ELR (cell line): ENCODE results near the gene CCDC92B.

Experiments
- DNase-seq: peaks from one replicate; pipeline ENCODE4 v3.0.0-alpha.2; 2015; ENCODE audit warnings: low read depth

CCDC92B gene

DNA sequence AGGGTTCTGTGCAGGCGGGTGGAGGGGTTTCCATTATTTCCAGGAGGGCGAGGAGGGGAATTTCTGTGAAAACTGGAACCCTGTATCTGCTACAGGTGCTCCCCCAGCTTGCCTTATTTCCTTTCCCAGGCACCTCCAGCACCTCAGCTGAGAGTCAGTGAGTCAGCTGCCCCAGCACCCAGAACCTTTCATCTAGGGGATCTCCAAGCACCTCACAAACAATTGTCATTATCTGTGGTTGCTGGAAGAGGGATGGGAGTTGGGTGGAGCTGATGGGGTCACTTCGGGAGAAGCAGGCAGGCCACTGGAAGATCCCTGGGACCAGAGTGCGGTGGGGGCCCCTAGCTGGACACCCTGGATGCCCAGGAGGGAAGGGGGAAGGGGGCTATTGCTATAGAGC is 27.8 kb downstream of the CCDC92B start:
- DNase-seq: no peak

DNA sequence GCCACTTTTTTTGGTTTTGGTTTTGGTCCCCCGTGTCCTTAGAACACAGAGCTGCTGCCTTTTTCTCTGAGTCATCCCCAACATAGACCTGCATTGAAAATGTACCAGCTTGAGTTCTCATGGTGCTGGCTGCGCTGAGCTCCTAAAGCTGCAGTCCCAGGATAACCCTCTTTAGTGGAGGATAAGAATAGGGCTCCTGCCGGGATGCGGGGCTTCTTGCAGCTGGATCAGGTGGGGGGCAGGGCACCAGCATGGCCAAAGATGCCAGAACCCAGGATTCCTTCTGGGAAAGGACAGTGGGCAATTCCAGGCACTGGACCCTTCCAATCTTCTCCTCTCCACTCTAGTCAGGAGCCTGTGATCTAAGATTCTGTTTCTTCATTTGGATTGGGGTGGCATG is 29.6 kb downstream of the CCDC92B start:
- DNase-seq: no peak

DNA sequence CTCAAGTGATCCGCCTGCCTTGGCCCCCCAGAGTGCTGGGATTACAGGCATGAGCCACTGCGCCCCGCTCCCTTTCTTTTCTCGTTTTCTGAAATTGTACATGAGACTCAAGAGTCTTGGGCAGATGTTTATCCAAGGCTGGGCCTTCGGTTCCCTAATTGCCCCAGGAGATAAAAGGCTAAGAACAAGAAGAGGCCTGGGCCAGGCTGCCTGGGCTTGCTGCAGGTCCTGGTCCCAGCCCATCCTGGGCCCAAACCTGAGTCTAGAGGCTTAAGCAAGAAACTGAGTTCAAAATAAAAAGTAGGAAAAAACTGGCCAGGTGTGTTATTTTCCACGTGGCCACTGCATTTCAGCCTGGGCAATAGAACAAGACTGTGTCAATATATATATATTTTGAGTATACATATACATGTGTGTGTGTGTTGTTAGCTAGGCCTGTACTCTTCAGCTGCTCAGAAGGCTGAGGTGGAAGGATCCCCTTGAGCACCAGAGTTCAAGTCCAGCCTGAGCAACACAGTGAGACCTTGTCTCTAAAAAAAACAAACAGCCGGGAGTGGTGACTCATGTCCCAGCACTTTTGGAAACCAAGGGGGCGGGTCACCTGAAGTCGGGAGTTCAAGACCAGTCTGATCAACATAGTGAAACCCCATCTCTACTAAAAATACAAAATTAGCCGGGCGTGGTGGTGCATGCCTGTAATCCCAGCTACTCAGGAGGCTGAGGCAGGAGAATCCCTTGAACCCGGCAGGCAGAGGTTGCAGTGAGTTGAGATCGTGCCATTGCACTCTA is 31.1 kb downstream of the CCDC92B start:
- DNase-seq: peak; percentile 43

DNA sequence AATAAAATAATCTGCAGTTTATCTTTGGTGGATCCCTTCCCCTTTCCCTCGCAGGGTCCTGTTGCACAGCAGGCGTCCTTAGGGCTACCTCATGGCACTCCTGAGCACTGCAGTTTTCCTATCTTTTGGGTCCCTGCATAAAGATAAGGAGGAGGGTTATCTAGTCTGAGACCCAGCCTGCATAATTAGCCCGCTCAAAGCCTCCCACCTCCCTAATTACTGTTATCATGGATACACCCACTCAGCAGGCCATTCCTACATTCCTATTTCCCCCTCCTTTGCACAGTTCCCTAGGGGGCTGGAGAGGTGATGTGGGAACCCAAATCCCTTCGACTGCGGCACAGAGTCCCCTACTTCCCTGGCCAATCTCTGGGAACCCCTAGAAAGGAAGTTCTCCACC is 32.8 kb downstream of the CCDC92B start:
- no peak for DNase-seq

DNA sequence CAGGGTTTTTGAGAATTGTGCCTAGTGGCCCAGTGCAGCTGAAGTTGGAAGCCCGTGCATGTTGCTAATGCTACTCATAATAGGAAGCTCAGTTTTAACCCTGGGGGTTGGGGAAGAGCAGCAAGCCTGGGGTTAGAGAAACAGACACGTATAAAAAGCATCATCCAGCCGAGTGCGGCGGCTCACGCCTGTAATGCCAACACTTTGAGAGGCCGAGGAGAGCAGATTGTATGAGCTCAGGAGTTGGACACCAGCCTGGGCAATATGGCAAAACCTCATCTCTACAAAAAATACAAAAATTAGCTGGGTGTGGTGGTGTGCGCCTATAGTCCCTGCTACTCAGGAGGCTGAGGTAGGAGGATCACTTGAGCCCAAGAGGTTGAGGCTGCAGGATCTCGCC is 35.6 kb downstream of the CCDC92B start:
- no peak for DNase-seq

DNA sequence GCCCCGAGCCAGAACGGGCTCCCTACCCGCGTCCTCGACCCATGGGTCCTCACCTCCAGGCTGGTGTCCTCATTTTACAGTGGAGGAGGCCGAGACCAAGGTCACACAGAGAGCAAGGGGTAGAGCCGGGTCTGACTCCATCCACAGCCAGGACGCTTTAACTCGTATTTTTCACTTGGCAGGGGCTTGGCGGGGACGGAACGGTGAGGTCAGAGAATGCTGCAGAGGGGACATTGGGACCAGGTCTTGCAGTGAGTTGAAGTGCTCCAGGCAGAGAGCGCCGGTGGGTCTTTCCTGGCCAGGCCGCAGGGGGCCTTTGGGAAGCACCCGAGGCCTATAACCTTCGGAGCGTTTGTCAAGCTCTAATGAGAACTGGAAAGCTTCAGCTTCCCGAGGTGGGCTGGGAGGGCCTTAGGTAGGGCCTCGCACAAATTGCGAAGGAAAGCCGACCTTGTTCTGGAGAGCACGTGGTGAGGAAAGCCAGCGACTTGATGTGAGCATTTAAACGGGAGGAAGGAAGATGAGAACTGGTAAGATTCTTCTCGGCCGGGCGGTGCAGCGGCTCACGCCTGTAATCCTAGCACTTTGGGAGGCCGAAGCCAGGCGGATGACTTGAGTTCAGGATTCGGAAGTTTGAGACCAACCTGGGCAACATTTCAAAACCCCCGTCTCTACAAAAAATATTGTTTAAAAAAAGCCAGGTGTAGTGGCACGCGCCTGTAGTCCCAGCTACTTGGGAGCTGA is 37.0 kb downstream of the CCDC92B start:
- DNase-seq: no peak

DNA sequence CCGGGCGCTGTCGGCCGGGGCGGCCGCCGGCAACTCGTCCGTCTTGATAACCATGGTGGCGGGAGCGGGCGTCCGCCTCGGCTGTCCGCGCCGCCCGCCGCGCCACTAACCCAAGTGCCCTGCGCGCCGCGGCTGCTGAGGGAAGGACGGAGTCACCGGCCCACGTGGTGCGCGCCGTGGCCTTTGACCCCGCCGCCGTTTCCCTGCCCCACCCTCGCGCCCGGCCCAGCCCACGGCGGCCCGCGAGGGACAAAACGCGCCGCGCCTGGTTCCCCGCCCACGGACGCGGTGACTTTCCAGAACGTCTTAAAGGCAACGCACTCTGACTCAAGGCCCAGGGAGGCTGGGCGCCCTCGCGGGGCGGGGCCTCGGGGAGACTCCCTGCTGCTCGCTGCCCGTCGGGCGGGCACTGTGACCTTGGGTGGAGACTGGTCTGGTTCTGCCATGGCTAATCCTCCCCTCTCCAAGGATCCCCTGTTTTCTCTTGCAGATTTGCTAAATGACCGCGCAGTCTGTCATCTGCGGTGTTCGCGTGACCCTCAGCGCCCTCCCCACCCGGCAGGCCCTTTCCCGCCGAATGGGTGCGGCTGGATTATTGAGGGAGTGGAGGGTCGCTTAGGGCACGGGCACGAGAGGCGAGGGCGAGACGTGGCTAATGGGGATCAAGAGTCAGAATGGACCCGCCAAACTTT is 37.7 kb downstream of the CCDC92B start, which contains the start of gene CLUH:
CLUH (minus strand) TSS at position 157 of the 692 bp plus-strand sequence; CDS start at position 54, 103 bp downstream.
- peak; percentile 97 for DNase-seq

DNA sequence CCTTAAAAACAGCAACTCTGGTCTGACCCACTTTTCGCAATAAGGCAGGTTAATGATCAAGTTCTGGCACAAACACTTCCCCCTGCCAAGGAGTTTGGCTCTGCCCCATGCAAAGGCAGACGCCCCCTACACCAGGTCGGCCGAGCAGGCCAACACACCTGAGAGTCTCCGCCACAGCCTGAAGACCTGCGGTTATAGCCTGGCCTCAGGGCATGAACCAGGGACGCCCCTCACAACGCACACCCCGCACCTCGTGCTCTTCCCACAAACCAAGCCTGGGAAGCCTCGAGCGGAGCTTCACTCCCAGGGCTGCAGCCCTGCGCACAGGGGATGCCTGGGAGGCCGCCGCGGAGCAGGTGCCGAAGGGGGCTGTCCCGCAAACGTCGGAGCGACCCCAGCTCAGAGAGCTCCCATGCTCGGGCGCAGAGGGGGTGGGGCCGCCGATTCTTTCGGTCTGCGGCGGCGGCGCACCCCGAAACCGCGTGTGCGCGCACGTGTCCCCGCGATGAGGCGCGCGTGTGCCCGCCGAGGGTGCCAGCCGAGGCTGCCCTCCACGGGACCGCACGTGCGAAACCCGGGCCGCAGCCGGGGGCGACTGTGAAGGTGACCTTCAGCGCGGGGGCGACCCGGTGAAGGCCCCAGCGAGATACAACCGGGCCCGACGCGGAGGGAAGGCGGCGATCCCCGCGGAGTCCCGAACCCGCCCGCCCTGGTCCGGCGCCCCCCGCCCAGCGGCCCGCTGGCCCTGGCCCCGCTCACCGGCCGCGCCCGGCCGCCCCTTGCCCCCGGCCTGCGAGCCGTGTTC is 38.4 kb downstream of the CCDC92B start:
- DNase-seq: peak; percentile 48

DNA sequence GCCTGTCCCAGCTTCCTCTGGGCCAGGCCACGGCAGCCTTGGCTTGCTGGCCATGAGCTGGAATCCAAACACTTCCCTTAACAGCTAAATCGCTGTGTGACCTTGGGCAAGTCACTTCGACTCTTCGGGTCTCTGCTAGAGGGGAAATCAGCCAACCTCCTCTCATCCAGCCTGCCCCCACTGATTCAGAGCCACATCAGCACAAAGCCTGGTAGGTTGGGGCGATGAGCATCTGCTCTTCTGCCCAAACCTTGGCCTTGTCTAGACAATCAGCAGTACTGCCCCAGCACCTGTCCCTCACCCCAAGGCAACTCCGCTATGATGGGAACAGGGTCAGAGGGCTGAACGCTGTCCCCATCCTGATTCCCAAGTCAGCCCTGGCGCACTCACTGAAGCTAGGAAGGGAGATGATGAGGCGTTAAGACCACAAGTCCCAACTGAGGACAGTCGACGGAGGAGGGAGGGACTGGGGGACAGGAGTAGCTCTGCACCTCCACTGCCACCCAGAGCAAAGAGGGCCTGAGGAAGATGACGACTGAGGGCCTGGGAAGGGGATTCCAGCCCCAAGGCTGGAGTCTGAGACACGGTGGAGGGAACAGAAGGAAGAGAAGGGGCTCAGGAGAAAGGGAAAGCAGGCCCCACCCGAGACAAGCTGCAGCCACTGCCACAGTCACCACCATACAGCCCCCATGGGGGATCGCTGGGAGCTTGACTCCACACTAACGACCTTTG is 39.2 kb downstream of the CCDC92B start:
- DNase-seq: peak; percentile 39

DNA sequence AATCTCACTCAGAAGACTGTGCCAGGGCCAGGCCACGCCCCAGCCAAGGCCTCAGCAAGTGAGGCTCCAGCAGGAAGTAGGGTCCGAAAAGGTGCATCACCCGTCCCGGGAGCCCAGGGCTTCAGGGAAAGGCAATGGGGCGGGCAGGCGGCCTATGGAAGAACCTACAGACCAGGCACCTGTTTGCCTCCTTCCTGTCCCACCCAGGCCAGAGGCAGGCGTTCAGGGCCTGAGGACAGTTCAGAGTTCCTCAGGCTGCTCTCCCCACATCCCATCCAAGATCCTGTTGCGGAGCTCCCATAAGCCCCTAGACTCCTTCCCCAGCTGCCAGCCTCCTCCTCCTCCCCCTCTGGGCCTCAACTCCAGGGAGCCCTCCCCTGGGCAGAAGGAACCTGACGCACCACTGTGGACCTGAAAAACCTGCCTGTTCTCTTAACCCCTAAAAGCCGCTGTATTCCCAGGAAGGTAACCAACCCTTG is 40.2 kb downstream of the CCDC92B start:
- no peak for DNase-seq

DNA sequence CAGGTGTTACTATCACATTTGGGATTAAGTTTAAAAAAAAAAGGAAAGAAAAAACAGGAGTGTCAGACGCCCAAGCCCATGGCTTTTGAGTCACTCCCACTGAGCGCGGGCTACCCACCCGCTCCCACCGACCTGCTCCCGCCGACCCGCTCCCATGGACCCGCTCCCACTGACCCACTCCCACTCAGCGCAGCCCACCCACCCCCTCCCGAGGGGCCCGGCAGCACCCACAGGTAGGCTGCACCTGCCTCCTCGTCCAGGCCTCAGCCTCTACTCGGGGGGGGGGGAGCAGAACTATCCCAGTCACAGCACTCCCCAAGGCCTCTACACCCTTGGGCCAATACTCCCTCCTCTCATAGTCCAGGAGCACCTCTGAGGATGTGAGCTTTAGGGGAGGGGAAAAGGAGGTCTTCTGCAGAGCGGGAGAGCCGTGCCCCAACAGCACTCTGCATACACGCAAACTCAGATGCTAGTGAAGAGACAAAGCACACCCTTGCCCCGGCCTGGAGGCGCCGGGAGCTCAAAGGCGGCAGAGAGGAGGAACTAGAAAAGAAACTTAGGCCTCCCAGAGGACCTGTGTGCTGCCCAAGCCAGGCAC is 40.8 kb downstream of the CCDC92B start:
- DNase-seq: no peak

DNA sequence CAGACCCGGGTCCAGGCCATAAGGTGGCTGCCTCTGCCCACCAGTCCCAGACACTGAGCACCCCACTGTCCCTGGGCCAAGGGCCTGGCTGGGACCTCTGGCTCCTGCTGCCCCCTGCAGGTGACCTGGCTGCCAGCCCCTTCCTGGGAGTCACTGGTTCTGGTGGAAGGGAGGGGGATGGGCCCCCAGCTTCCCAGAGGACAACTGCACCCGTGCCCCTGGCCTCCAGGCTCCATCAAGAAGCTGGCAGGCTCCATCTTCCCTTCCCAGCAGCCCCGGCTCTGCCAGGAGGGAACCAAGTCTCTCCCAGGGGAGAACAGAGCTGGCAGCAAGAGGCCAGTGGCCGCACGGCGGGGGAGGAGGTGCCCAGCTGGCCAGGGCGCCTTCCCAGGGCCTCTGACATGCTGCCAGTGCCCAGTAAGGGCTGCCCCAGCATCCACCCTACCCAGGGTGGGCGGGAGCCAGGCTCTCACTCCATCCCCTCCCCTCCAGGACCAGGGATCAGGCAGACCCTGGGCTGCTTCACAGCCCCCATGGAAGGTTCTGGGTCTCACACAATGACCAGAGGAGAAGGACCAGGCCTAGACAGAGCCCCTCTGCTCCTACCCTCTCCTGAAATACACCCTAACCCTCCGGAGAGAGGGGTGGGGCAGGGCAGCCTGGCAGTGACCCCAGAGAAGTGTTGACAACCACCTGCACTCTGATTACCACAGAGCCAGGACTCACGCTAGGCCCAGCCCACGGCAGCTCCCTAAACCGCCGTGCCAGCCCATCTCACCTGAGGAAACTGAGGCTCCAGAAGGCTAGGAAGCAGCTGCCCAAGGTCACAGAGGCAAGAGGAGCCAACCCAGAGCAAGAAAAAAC is 41.5 kb downstream of the CCDC92B start:
- peak; percentile 47 for DNase-seq

DNA sequence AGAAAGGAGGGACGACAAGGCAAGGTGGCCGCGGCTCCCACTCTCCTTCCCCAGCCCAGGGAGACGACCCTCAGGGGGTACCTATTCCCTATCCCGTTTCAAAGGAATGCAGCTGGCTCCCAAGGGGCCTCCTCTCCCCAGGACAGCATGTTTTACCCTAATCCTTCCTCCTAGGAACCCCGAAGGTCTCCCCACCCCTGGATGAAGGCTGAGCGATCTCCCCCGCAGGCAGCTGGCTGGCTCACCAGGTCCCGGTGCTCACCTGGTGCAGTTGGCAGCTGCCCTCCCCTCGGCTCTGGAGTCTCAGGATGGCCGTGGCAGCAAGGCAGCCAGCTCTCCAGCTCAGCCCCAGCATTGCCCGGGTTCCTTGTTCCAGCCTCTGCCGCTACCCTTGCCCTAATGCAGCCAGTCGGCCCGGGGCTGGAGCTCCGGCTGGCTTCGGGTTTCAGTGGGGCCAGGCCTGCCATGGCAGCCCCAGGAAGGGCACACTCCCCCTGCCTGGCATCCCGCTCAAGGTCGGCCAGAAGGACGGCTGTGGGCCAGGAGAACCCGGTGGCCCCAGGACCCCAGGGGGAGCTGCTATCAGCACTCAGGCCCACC is 42.4 kb downstream of the CCDC92B start:
- no peak for DNase-seq

DNA sequence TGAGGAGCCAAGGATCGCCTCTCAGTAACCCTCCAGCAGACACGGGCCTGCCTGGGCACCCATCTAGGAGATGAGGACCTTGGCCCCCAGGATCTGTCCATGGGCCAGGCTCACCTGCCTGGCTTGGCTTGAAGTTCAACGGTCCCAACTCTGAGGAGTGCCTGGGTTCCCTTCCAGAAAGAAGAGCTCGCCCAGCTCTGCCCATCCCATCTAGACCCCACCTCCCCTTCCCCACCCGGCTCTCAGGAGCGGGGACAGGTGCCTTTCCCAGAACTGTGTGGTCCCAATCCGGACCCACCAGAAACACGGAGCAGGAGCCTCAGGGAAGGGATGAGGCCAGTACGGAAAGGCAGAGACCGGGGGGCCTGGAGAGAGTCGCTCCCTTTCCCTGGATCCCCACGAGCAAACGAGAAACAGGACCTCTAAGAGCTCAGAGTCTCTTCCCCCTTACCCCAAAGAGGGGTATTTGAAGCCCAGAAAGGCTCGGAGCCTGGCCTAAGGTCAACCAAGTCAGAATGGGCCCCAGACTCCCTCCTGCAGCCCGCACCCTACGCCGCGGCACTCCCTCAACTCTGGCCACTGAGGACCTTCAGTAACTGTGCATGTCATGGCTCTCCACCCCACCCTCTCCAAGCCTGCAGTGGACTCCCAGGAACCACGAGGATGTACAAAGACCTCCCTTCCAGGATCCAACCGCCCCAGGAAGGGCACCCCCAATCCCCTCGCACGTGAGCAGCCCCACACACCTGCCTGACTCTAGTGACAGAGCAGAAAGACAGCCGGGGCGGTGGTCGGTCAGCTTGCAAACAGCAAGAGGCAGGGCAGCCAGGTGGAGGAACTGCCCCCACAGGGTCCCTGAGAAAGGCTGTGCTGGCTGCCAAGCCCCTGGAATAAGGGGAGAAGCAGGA is 43.3 kb downstream of the CCDC92B start:
- DNase-seq: no peak

DNA sequence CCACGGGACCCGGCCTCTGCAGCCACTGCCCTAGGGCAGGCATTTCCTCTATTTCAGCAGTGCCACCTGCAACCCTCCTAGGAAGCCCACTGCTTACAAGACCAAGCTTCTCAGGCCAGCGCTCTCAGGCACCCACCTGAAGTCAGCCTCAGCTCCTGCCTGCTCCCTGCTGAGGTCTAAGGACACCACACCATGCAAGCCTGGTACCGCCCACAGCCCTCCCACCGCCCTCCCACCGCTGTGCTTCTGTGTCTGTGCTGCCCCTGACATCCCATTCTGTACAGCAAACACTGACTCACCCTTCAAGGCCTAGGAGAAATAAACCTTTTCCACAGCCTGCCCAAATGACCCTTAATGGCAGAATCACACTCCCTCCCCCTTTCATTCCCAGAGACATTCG is 44.2 kb downstream of the CCDC92B start:
- peak; percentile 74 for DNase-seq

DNA sequence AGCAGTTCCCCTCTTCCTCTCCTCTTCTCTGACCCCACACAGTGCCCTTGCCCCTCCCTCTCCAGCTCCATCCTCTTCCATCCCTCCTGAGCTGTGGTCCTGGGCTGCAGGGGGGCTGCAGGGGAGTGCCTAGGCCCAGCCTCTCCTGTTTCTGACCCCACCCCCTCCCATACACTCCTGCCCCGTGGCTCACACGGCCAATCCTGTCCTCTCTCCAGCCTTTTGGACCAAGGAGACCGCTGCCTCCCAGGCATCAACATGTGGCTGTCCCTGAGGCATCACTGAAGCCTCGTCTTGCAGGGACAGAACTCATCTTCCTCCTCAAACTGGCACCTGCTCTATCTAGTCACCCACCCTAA is 44.6 kb downstream of the CCDC92B start:
- no peak for DNase-seq

DNA sequence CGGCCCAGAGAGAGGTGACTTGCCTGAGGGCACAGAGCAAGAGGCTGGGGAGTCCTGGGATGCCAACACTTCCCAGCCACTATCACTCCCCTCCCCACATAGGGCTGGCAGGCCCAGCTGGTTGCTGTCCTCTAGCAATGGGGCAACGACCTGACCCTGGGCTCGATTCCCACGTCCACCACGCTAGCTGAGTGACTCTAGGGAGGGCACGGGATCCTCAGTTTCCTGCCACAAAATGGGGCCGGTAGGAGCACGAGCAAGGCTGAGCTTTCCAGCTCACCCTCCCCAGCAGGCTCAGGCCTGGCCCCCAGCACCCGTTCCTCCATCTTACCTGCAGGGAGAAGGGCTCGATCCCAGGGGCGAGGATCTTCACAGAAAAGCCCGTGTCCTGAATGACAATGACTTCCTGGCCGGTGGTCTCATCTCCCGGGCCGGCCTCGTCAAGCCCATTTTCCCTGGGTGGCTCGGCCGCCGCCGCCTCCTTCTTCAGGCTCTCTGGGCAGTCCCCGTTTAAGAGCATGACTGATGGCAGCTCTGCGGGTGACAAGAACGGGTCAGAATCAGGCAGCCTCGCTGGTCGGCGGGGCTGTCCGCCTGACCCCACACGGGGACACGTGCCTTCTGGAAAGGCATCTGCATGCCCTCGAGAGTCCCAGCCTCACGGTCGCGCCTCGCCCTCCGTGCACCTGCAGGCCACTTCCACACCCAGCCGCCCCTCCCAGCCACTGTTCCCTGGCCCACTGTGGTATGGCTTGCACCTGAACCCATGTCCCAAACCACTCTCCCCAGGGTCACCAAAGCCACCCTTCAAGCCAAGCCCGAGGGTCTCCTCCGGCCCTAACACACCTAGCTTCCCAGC is 45.2 kb downstream of the CCDC92B start:
- no peak for DNase-seq
